ENCODE measurements around the gene MXD4. TPM values are rescaled to one million over a fixed set of nuclear protein-coding genes. Genes with fewer than 3 reads are reported as not detected.

MXD4 gene
- total RNA-seq, 1 experiment from 2014 or later, result 22.3 TPM

GRCh38 chr4:2301225-2301642, 39.3 kb upstream of the MXD4 start:
- ChIA-PET CTCF (interaction anchor here (0.6 kb wide), 1 partner anchor 1077 kb away, joined by 3 read pairs; no protein-coding TSS in a partner anchor), POLR2A (no interaction called here)
- Mint-ChIP-seq H3K4me1 (ENCODE audit: low read depth, unreplicated experiment) (no peaks in the 10 kb centered on the region), H3K36me3 (ENCODE audit: insufficient read depth, unreplicated experiment) (peaks cover 10% of the 10 kb centered on the region), H3K4me3 (ENCODE audit: unreplicated experiment) (no peak overlapping the region), H3K27ac (ENCODE audit: unreplicated experiment) (no peak overlapping the region), H3K9me3 (ENCODE audit: unreplicated experiment) (peaks cover 8% of the 10 kb centered on the region), H3K27me3 (ENCODE audit: insufficient read depth, unreplicated experiment) (peaks cover 10% of the 10 kb centered on the region)
- H3K4me3 ChIP-seq (ENCODE audit: low read depth, low read length), result no peak overlapping the region
- H3K4me1 ChIP-seq, result no peaks in the 10 kb centered on the region
- no peaks in the 10 kb centered on the region for H3K36me3 ChIP-seq (ENCODE audit: control insufficient read depth, insufficient read depth, low read length)
- no peak for DNase-seq
- BruUV-seq (replicated peaks), result no TSS peak
- TF ChIP-seq, protein P1, sequence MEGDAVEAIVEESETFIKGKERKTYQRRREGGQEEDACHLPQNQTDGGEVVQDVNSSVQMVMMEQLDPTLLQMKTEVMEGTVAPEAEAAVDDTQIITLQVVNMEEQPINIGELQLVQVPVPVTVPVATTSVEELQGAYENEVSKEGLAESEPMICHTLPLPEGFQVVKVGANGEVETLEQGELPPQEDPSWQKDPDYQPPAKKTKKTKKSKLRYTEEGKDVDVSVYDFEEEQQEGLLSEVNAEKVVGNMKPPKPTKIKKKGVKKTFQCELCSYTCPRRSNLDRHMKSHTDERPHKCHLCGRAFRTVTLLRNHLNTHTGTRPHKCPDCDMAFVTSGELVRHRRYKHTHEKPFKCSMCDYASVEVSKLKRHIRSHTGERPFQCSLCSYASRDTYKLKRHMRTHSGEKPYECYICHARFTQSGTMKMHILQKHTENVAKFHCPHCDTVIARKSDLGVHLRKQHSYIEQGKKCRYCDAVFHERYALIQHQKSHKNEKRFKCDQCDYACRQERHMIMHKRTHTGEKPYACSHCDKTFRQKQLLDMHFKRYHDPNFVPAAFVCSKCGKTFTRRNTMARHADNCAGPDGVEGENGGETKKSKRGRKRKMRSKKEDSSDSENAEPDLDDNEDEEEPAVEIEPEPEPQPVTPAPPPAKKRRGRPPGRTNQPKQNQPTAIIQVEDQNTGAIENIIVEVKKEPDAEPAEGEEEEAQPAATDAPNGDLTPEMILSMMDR (IDR thresholded peaks at IDR 0.05; ENCODE audit: insufficient read depth in 1 of 2, low read depth in 1 of 2, low read length in 1 of 2, severe bottlenecking in 1 of 2, unreplicated experiment in 1 of 2), result no peak
- intact Hi-C loops (cut with micrococcal nuclease; ENCODE audit: unreplicated experiment), result no loop called here
- no peaks in the 10 kb centered on the region for H3K9me3 ChIP-seq
- H3K27me3 ChIP-seq (replicated peaks; ENCODE audit: control insufficient read depth, insufficient read depth, low read length), result no peaks in the 10 kb centered on the region

GRCh38 chr4:2300431-2301224, 38.7 kb upstream of the MXD4 start:
- H3K4me3 Mint-ChIP-seq (ENCODE audit: unreplicated experiment), result no peak overlapping the region
- no peak for DNase-seq
- POLR2A ChIA-PET, result no interaction called here
- Histone ChIP-seq H3K9me3 (no peaks in the 10 kb centered on the region), H3K36me3 (ENCODE audit: control insufficient read depth, insufficient read depth, low read length) (no peaks in the 10 kb centered on the region), H3K4me3 (ENCODE audit: low read depth, low read length) (no peak overlapping the region), H3K4me1 (no peaks in the 10 kb centered on the region), H3K27me3 (replicated peaks; ENCODE audit: control insufficient read depth, insufficient read depth, low read length) (no peaks in the 10 kb centered on the region)
- no TSS peak for BruUV-seq (replicated peaks)
- H3K9me3 Mint-ChIP-seq (ENCODE audit: unreplicated experiment), result peaks cover 8% of the 10 kb centered on the region
- H3K4me1 Mint-ChIP-seq (ENCODE audit: low read depth, unreplicated experiment), result no peaks in the 10 kb centered on the region
- TF ChIP-seq, protein P1 (IDR thresholded peaks at IDR 0.05; ENCODE audit: insufficient read depth in 1 of 2, low read depth in 1 of 2, low read length in 1 of 2, severe bottlenecking in 1 of 2, unreplicated experiment in 1 of 2), result no peak
- no peak overlapping the region for H3K27ac Mint-ChIP-seq (ENCODE audit: unreplicated experiment)
- peaks cover 10% of the 10 kb centered on the region for H3K36me3 Mint-ChIP-seq (ENCODE audit: insufficient read depth, unreplicated experiment)
- CTCF ChIA-PET, result no interaction called here
- peaks cover 10% of the 10 kb centered on the region for H3K27me3 Mint-ChIP-seq (ENCODE audit: insufficient read depth, unreplicated experiment)
- intact Hi-C loops (cut with micrococcal nuclease; ENCODE audit: unreplicated experiment), result no loop called here

GRCh38 chr4:2299794-2300193, 37.9 kb upstream of the MXD4 start:
- Mint-ChIP-seq H3K27me3 (ENCODE audit: insufficient read depth, unreplicated experiment) (peaks cover 10% of the 10 kb centered on the region), H3K27ac (ENCODE audit: unreplicated experiment) (no peak overlapping the region), H3K36me3 (ENCODE audit: insufficient read depth, unreplicated experiment) (peaks cover 10% of the 10 kb centered on the region), H3K9me3 (ENCODE audit: unreplicated experiment) (peaks cover 8% of the 10 kb centered on the region), H3K4me3 (ENCODE audit: unreplicated experiment) (no peak overlapping the region), H3K4me1 (ENCODE audit: low read depth, unreplicated experiment) (no peaks in the 10 kb centered on the region)
- no TSS peak for BruUV-seq (replicated peaks)
- POLR2A ChIA-PET, result no interaction called here
- intact Hi-C loops (cut with micrococcal nuclease; ENCODE audit: unreplicated experiment), result no loop called here
- TF ChIP-seq, protein P1 (IDR thresholded peaks at IDR 0.05; ENCODE audit: insufficient read depth in 1 of 2, low read depth in 1 of 2, low read length in 1 of 2, severe bottlenecking in 1 of 2, unreplicated experiment in 1 of 2), result no peak
- DNase-seq, result no peak
- no peaks in the 10 kb centered on the region for H3K9me3 ChIP-seq
- no peaks in the 10 kb centered on the region for H3K36me3 ChIP-seq (ENCODE audit: control insufficient read depth, insufficient read depth, low read length)
- H3K4me1 ChIP-seq, result no peaks in the 10 kb centered on the region
- no peak overlapping the region for H3K4me3 ChIP-seq (ENCODE audit: low read depth, low read length)
- CTCF ChIA-PET, result no interaction called here
- no peaks in the 10 kb centered on the region for H3K27me3 ChIP-seq (replicated peaks; ENCODE audit: control insufficient read depth, insufficient read depth, low read length)

All from Caco-2 (cell line).